ENCODE data around the gene NKAIN4.

DNA sequence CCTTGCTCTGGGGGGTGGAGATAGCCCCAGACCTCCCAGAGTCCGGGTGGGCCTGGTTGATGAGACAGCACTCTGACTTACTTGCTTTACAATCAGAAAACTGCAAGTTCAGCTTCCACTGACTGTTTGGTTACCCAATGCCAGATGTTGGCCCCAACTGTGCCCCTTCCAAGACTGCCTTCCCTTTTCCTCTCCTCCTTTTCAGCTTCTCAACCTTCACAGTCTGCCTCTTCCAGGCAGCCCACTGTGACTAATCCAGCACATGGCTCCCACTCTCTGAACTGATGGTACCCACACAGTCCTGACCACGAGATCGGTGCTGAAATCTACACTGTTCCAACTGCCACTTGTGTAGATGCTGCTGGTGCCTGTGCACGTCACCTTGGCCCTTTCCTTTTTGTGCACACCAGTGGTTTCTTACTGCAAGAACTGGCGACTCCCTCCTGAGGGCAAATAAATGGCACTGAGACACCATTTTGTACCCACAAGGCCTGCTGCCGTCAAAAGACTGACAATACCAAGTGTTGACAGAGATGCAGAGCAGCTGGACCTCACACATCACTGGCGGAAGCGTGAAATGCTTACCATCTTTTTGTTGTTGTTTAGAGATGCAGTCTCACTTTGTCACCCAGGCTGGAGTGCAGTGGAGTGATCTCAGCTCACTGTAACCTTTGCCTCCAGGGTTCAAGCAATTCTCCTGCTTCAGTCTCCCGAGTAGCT is 16.5 kb upstream of the NKAIN4 start:
- TF ChIP-seq CTCF (IDR thresholded peaks at IDR 0.05) (no peak), POLR2A (IDR thresholded peaks at IDR 0.05) (no peak)
